Liver (tissue), 9 donors: ENCODE measurements around the gene BCHE. TPM values are rescaled to one million over a fixed set of nuclear protein-coding genes. Genes with fewer than 3 reads are reported as not detected.
"Not testable (repeated sequence)": the region's sequence is repeated elsewhere in the genome, so short reads cannot be mapped to it uniquely, and the experiment has no call there.

Source experiments
- DNase-seq: peaks from one replicate; pipeline ENCODE4 v3.0.0-alpha.2; 2017; ENCODE audit warnings: low spot score
- H3K27ac ChIP-seq, 2 donors: one replicate each; pipeline ENCODE4 v1.7.0; 2013; ENCODE audit warnings: inconsistent platforms in 2 of 2, low read length in 2 of 2, control low read depth in 1 of 2, low read depth in 1 of 2, mild to moderate bottlenecking in 1 of 2
- H3K27me3 ChIP-seq, 4 donors: one replicate each; pipeline versions ENCODE4 v1.6.1 to v1.7.0; 2013; ENCODE audit warnings: low read length in 3 of 4, inconsistent platforms in 1 of 4, mild to moderate bottlenecking in 1 of 4, moderate library complexity in 1 of 4; ENCODE audit not compliant: control insufficient read depth in 4 of 4, insufficient read depth in 4 of 4
- H3K36me3 ChIP-seq, 4 donors: one replicate each; pipeline versions ENCODE4 v1.6.1 to v1.7.0; 2013; ENCODE audit warnings: low read length in 3 of 4, mild to moderate bottlenecking in 3 of 4, low read depth in 1 of 4, moderate library complexity in 1 of 4; ENCODE audit not compliant: control insufficient read depth in 4 of 4, insufficient read depth in 3 of 4
- H3K4me1 ChIP-seq, 4 donors: one replicate each; pipeline versions ENCODE4 v1.6.1 to v1.7.0; 2013; ENCODE audit warnings: low read length in 3 of 4, mild to moderate bottlenecking in 3 of 4, moderate library complexity in 1 of 4; ENCODE audit not compliant: control insufficient read depth in 4 of 4, insufficient read depth in 4 of 4
- H3K4me3 ChIP-seq, 3 donors: one replicate each; pipeline versions ENCODE4 v1.6.1 to v1.7.0; 2013; ENCODE audit warnings: low read length in 3 of 3, control low read depth in 1 of 3, low read depth in 1 of 3, mild to moderate bottlenecking in 1 of 3
- H3K9ac ChIP-seq, 2 donors: one replicate each; pipeline ENCODE4 v1.7.0; 2013; ENCODE audit warnings: low read length in 2 of 2, mild to moderate bottlenecking in 2 of 2, moderate library complexity in 2 of 2, control low read depth in 1 of 2, low read depth in 1 of 2
- H3K9me3 ChIP-seq, 4 donors: one replicate each; pipeline versions ENCODE4 v1.6.1 to v1.7.0; 2013; ENCODE audit warnings: low read length in 3 of 4; ENCODE audit not compliant: control insufficient read depth in 4 of 4
- ATF3 ChIP-seq: IDR thresholded peaks from 2 replicates; pipeline ENCODE4 v1.6.1; 2016; ENCODE audit warnings: antibody characterized with exemption
- CTCF ChIP-seq: fragments of 150-350 bp; IDR thresholded peaks from 2 replicates; pipeline ENCODE4 v1.5.1; 2017; ENCODE audit warnings: improper control_type of control experiment, low read depth, low read length; ENCODE audit not compliant: missing input control
- EGR1 ChIP-seq, 2 donors: IDR thresholded peaks; 2 replicates each; pipeline ENCODE4 v1.6.1; 2016 to 2018; ENCODE audit warnings: antibody characterized with exemption in 2 of 2, low read depth in 2 of 2
- FOXA1 ChIP-seq: IDR thresholded peaks from 2 replicates; pipeline ENCODE4 v1.6.1; 2016; ENCODE audit warnings: antibody characterized with exemption
- FOXA2 ChIP-seq: IDR thresholded peaks from 2 replicates; pipeline ENCODE4 v1.6.1; 2016; ENCODE audit warnings: antibody characterized with exemption
- GABPA ChIP-seq, 2 donors: IDR thresholded peaks in 1 of 2; conservative IDR thresholded peaks in 1 of 2; 2 replicates each; pipeline ENCODE4 v1.6.1; 2016; ENCODE audit warnings: antibody characterized with exemption in 2 of 2, mild to moderate bottlenecking in 1 of 2, moderate library complexity in 1 of 2
- HNF4A ChIP-seq, 2 donors: conservative IDR thresholded peaks; 2 replicates each; pipeline ENCODE4 v1.6.1; 2016; ENCODE audit warnings: antibody characterized with exemption in 2 of 2, mild to moderate bottlenecking in 2 of 2
- JUND ChIP-seq, 2 donors: IDR thresholded peaks; 2 replicates each; pipeline ENCODE4 v1.6.1; 2016; ENCODE audit warnings: antibody characterized with exemption in 2 of 2
- NR2F2 ChIP-seq: IDR thresholded peaks from 2 replicates; pipeline ENCODE4 v1.6.1; 2016; ENCODE audit warnings: antibody characterized with exemption
- RAD21 ChIP-seq, 2 donors: IDR thresholded peaks; 2 replicates each; pipeline ENCODE4 v1.6.1; 2016; ENCODE audit warnings: antibody characterized with exemption in 2 of 2, mild to moderate bottlenecking in 2 of 2
- REST ChIP-seq: IDR thresholded peaks from 2 replicates; pipeline ENCODE4 v1.6.1; 2016; ENCODE audit warnings: antibody characterized with exemption, mild to moderate bottlenecking
- RXRA ChIP-seq, 2 donors: IDR thresholded peaks; 2 replicates each; pipeline ENCODE4 v1.6.1; 2017 to 2018; ENCODE audit warnings: antibody characterized with exemption in 2 of 2, mild to moderate bottlenecking in 1 of 2
- TAF1 ChIP-seq: conservative IDR thresholded peaks from 2 replicates; pipeline ENCODE4 v1.6.1; 2016; ENCODE audit warnings: antibody characterized with exemption, mild to moderate bottlenecking
- YY1 ChIP-seq: IDR thresholded peaks from 2 replicates; pipeline ENCODE4 v1.6.1; 2016; ENCODE audit warnings: antibody characterized with exemption, mild to moderate bottlenecking
- WGBS: extraction: QIAGEN DNeasy Blood & Tissue Kit; methylation state at CpG from one replicate; pipeline ENCODE4 v1.1.7; 2013; 5-methylcytosine and 5-hydroxymethylcytosine counted together
- polyA plus RNA-seq, 2 donors: library from polyadenylated mRNA; stranded (reverse) in 1 of 2; unstranded in 1 of 2; fragments of 200-250 nt in 1 of 2; fragments of >200 nt in 1 of 2; fragmentation: Nextera tagmentation in 1 of 2; extraction: Ambion mirVana in 1 of 2; gene quantifications; one replicate each; pipeline versions ENCODE4 v1.2.1 to v1.2.3, GENCODE V29; 2013 to 2015
- total RNA-seq, 2 donors: library from RNA; depleted of rRNA; stranded (reverse); fragments of >200 nt; gene quantifications; one replicate each; pipeline ENCODE4 v1.2.3, GENCODE V29; 2014
- TF ChIP-seq, protein P1 (sequence below): IDR thresholded peaks from 2 replicates; pipeline ENCODE4 v1.6.1; 2016; ENCODE audit warnings: antibody characterized with exemption
- TF ChIP-seq, protein P2 (sequence below): IDR thresholded peaks from 2 replicates; pipeline ENCODE4 v1.6.1; 2016; ENCODE audit warnings: antibody characterized with exemption
- donor health status: healthy.
- donor health status: healthy.
- donor health status: healthy.
- donor health status: healthy.
- donor health status: healthy.

The BCHE gene
- total and polyA plus RNA-seq, 4 donors, result 18.4 to 46.8 (median 35.6) TPM

GRCh38 chr3:165814380-165814779, 22.8 kb downstream of the BCHE start:
- no peaks in the 10 kb centered on the region for H3K9me3 ChIP-seq
- H3K27ac ChIP-seq, result no peak overlapping the region
- no peak for DNase-seq
- no peaks in the 10 kb centered on the region for H3K27me3 ChIP-seq
- no peaks in the 10 kb centered on the region for H3K36me3 ChIP-seq
- WGBS, result 41% methylated on average over 1 of the region's 1 CpG
- no peak overlapping the region for H3K9ac ChIP-seq
- TF ChIP-seq HNF4A (conservative IDR thresholded peaks at IDR 0.05) (no peak), REST (no peak), CTCF (no peak), YY1 (no peak), GABPA (IDR thresholded peaks at IDR 0.05 in 1 of 2, conservative IDR thresholded peaks at IDR 0.05 in 1 of 2) (no peak), RXRA (IDR thresholded peaks at IDR 0.05) (no peak), JUND (IDR thresholded peaks at IDR 0.05) (no peak), FOXA1 (no peak), ATF3 (no peak), EGR1 (IDR thresholded peaks at IDR 0.05; ENCODE audit: low read depth in 2 of 2) (no peak), NR2F2 (no peak), TAF1 (no peak), RAD21 (IDR thresholded peaks at IDR 0.05) (no peak), FOXA2 (no peak)
- TF ChIP-seq, protein P1, sequence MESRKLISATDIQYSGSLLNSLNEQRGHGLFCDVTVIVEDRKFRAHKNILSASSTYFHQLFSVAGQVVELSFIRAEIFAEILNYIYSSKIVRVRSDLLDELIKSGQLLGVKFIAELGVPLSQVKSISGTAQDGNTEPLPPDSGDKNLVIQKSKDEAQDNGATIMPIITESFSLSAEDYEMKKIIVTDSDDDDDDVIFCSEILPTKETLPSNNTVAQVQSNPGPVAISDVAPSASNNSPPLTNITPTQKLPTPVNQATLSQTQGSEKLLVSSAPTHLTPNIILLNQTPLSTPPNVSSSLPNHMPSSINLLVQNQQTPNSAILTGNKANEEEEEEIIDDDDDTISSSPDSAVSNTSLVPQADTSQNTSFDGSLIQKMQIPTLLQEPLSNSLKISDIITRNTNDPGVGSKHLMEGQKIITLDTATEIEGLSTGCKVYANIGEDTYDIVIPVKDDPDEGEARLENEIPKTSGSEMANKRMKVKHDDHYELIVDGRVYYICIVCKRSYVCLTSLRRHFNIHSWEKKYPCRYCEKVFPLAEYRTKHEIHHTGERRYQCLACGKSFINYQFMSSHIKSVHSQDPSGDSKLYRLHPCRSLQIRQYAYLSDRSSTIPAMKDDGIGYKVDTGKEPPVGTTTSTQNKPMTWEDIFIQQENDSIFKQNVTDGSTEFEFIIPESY, result no peak
- TF ChIP-seq, protein P2, sequence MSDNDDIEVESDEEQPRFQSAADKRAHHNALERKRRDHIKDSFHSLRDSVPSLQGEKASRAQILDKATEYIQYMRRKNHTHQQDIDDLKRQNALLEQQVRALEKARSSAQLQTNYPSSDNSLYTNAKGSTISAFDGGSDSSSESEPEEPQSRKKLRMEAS, result no peak
- peaks cover 0 to 2% (median 0%) of the 10 kb centered on the region in 4 donors for H3K4me1 ChIP-seq
- H3K4me3 ChIP-seq, result no peak overlapping the region

DNA sequence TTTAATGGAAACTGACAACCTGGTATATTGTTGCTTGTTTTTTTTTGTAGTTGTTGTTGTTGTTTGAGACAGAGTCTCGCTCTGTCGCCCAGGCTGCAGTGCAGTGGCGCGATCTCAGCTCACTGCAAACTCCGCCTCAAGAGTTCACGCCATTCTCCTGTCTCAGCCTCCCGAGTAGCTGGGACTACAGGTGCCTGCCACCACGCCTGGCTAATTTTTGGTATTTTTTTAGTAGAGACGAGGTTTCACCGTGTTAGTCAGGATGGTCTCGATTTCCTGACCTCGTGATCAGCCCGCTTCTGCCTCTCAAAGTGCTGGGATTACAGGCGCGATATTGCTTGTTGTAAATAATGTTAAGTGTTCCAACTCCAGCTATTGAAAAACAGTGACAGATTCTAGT, 29.3 kb downstream of the BCHE start:
- H3K4me1 ChIP-seq, result peaks cover 1 to 25% (median 10%) of the 10 kb centered on the region in 4 donors
- H3K4me3 ChIP-seq, H3K36me3 ChIP-seq, H3K27ac ChIP-seq, H3K9ac ChIP-seq, H3K27me3 ChIP-seq, H3K9me3 ChIP-seq, DNase-seq: not testable (repeated sequence)
- WGBS, result 97% methylated on average over 15 of the region's 15 CpGs
